Activated T-cell treated with anti-CD3 and anti-CD28 coated beads, Interleukin-2, amount 50 U/mL, for 1 hour (primary cell): ENCODE measurements around the gene CCDC85A.
"Not testable (repeated sequence)": the region's sequence is repeated elsewhere in the genome, so short reads cannot be mapped to it uniquely, and the experiment has no call there.

Experiments used
- DNase-seq: peaks from one replicate; pipeline ENCODE4 v3.0.0-alpha.2; 2020

The CCDC85A gene

DNA sequence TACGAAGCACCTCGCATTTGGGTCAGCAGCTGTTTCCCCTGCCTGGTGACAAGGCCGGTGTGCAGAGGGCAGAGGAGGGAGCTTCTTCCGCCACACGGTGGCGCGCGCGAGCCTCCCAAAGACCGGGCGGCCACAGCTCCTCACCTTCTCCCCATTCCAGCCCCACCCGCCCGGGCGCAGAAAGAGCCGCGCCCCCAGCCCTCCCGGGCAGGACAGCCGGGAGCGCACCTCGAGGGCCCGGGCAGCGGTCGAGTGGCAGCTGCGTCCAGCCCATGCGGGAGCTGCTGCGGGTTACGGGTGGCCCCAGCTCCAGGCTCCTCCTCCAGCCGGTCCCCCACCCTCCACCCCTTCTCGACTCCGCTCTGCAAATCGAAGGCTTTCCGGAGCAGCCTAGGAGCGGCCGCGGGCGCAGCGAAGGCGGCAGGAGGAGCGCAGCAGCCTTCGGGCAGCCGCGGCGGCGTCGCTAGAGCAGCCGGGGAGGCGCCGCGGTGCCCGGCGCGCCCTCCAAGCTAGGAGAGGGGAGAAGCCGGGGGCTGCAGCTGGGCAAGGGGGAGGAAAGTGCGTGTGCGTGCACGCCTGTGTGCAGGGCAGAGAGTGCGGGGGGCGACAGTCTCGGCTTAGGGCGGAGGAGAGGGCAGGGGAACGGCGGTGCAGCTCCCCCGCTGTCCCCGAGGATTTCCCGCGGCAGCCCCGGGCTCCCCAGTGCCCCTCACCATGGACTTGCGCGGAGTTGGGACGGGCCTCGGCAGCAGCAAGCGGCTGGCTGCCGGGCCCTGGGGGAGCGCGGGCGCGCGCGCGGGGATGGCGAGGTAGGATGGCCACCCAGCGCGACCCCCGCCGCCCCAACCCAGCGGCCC is at the start of gene CCDC85A:
Gene CCDC85A, plus strand, starts transcription at position 348 of the 857 bp plus-strand sequence. CDS start 635 bp downstream, outside the sequence.
- peak; percentile 51 for DNase-seq

DNA sequence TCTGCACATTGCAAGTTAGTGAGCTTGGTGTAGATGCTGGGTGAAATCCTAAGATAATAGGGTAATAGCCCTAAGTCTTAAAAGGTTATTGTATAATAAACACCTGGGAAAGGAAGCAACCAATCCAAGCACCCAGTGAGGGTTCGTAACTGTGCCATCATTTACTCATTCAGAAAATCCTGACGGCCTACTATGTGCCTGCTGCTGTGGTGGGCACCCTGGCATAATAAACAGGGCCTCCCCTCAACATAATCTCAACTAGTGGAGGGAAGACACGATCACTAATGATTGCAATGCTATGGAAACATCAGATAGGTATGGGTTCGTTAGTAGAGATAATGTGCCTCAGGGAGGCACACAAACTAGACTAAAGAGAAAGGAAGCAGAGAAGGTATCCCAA is 48.9 kb upstream of the CCDC85A start:
- DNase-seq, result no peak

DNA sequence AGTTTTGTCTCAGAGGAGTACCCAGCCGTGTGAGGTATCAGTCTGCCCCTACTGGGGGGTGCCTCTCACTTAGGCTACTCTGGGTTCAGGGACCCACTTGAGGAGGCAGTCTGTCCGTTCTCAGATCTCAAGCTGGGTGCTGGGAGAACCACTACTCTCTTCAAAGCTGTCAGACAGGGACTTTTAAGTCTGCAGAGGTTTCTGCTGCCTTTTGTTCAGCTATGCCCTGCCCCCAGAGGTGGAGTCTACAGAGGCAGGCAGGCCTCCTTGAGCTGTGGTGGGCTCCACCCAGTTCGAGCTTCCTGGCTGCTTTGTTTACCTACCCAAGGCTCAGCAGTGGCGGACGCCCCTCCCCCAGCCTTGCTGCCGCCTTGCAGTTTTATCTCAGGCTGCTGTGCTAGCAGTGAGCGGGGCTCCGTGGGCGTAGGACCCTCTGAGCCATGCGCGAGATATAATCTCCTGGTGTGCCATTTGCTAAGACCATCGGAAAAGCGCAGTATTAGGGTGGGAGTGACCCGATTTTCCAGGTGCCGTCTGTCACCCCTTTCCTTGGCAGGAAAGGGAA is 41.2 kb upstream of the CCDC85A start:
- not testable (repeated sequence) for DNase-seq

DNA sequence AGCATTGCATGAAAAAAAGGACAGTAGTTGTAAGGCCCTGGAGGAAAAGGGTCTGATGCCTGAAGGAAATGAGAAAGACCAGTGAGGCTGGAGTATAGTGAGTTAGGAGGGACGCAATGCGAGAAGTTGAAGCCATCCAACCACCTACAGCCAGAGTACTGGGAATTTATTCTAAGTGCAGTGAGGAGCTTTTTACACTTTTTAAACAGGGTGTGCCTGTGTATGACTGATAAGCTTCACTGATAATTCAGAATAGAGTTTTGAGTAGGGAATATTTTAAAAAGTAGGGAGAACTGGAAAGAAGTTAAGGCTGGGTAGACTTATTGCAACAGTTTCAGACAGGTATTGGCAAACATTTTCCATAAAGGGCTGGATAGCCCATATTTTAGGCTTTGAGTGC is 35.9 kb upstream of the CCDC85A start:
- DNase-seq, result no peak

DNA sequence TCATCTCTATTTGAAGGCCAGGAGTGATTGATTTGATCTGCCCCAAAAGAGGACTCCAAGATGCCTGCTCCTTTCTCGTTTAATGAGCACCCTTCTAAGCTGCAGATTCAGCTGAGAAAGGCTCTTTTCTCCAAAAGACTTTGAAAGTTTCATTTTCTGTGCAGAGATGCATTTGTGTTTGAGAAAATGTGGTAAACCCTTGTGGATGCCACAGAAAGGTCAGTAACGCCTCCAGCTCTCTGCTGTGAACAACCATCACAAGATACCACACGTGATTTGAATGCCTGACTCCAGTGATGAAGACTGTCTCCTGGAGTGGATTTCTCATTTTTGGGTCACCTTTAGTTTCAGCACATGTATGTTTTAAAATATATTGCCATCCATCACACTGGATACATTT is 35.0 kb upstream of the CCDC85A start:
- no peak for DNase-seq

DNA sequence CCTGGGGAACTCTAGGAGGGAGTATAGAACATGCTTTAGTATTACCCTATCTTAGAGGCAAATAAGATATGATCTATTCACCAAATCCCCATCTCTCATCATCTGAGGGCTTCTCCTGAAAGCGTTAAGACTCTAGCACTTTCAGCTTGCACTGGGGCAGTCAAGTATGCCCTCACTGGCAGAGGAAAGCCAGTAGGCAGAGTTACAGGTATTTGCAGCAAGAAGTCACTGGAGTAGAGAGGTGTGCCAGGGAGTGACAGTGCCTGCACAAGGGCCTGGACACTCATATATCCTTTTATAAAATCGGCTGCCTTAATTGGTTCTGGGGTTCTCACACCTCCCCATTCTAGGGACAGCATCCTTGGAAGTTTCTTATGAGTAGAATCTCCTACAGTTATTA is 31.9 kb upstream of the CCDC85A start:
- no peak for DNase-seq

DNA sequence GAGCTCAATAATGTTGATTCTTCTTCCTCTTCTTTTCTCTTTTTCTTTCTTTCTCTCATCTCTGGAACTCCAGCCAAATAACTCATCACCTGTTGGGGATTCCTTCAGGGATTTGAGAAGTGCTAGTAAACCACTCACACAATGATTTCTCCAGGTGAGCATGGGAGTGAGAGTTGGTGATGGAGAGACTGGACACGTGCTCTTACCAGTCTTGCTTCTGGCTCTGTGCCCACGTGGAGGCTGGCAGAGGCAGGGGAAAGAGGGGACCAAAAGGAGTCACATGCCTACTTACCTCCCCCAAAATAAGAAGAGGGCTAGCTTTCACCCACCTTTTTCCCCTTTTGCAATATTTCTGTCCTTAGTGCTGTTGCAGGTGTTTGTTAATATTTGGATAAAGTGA is 28.6 kb upstream of the CCDC85A start:
- DNase-seq, result no peak

DNA sequence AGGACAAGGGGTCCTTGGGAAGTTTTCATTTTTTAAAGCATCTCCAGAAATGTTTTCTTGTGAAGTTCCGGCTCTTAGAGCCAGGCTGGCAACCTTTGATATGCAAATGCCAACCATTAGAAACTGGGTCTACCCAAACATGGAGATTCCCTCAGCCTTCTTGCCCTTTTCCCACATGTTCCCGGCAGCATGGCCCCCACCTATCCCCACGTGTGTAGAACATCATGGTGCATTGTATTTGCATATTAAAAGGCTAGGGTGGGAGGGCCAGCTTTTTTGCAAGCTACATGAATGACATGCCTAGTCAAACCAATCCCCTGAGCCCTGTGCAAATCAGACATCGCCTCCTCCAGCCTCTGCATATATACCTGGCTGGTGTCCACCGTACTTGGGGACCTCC is 23.9 kb upstream of the CCDC85A start:
- DNase-seq, result not testable (repeated sequence)

DNA sequence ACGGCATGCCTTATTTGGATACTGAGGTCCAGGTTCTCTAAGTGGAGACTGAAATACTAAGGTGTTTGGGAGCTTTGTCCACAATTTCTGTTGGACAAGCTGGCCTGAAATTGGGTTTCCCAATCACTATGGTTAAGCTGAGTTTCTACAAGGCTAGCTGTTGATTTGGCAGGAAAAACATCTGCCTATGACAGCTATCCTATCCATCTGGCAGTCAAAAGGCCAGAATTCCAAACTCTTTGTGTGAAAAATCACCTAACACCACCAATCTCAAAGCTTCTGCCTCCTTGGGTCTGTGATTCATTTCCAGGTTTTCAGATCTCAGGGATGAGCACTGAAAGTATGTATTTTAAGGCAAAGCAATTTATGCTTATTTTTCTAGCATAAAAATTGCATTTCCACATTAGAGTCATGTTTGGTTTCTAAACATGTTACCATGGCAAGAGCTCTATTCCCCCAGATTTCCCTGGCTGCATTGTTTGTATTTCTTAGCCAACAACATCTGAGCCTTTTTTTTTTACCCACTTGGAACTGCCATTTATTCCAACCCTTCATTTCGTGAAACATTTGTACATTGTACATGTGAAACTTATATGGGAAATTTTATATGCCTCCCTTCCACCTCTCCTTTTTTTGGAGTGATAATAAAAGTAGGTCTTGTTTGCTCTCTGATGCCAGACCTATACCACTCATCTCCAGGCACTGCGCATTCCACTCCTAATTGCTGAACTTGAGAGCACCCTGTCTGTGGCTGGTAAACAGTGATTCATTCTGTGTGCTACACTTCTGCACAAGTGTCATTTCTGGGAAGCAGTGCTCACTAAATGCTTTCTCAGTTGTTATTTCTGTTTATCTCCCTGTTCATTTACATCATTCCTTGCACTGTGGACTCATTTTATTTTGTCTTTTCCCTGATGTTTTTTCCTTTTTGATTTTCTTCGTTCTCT is 15.9 kb upstream of the CCDC85A start:
- DNase-seq, result no peak

DNA sequence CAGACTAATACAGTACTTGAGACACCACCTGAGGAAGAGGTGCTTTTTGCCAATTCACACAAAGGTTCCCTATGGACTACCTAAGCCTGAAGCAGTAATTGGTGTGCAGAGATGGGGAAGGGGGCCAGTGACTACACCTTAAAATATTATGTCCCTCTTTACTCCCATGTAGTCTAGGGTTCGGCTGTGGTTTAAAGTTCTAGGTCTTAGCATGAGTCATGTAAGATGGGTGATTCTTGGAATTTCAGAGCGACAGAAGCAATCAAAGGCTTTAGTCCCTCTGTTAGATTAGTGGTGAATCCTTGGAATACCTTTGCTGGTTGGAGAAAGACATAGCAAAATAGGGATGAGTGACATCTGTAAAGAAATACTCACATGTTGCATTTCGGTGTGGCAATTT is 14.3 kb upstream of the CCDC85A start:
- no peak for DNase-seq

DNA sequence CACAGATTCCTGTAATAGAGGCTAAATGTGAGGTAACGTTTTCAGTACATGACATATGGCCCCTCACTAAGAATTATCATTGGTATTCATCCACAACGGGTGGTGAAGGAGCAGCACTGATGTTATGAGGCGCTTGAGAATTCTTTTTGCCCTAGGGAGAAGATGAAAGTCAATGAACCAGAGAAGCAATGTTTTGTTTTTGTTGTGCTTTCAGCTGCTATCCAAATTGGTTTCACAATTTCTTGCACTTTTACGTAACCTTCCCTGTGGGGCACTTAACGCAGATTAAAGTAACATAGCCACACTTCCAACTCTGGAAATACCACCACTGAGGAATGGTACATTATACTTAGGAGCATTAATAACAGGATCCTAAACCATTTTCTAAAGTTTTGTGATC is 13.3 kb upstream of the CCDC85A start:
- no peak for DNase-seq

DNA sequence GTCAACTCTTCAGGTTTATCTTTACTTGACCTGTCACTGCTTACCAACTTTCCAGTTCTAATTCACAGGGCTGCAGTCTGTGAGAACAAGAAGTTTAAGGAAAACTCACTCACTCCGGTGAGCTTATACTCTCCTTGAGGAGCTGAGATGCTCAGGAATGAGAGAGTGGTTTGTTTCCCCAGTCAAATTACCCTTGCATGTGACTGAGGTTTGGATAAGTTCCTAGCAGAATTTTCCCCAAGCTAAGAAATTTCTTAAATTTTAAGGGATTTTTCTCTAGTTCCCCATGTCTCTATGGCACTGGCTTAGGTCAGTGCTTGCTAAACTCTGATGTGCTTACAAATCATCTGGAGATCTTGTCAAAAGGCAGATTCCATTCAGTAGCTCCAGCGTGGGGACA is 12.8 kb upstream of the CCDC85A start:
- DNase-seq, result no peak

DNA sequence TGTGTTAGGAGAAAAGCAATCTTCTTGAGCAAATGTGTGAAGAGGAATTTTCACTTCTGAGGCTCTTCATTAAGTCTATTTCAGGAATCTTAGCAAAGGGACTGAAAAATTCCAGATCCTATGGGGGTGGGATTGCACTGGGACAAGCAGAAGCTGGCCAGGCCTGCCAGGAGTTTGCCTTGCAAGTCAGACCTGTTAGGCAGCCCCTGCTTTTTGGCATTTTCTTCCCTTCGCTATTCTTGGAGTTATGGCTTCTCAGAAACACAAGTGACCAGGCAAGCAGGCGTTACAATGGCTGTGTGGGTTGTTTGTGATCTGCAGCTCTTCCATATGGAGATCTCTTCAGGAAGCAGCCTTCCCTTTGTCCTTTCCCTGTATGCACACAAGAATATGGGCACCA is 8.0 kb upstream of the CCDC85A start:
- DNase-seq, result no peak

DNA sequence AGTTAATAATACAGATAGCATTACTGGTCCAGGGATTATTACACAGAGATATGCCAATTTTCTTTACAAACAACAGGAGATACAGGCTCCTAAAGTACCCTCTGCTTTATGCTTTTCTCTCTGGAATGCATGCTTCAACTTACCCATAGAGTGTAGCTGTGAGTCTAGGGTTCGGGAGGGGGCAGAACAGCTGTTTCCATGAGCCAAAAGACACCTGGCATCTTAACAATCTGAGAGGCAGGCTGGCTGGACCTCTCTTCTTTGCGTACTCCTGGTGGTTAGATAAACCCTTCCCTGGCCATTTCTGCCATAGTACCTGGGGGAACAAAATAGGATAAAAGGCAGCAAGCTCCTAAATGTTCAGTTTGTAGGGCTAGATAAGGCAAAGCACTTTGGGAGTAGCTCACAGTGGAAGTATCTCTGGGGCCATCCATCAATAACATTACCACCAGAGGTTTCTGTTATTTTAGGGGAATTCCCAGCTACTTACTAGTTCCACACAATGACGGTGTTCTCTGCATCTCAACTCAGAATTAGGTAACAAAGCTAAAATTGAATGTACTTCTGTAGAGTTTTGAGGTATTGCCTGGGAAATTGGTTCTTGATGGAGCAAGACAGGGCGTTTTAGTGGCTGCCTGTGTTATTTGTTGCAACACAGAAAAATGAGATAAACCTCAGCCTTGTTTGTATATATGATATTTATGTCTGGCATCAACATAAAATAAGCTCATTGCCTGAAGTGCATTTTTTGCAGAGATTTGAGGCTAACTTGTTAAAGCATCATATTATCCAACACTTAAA is 6.2 kb upstream of the CCDC85A start:
- DNase-seq, result no peak

DNA sequence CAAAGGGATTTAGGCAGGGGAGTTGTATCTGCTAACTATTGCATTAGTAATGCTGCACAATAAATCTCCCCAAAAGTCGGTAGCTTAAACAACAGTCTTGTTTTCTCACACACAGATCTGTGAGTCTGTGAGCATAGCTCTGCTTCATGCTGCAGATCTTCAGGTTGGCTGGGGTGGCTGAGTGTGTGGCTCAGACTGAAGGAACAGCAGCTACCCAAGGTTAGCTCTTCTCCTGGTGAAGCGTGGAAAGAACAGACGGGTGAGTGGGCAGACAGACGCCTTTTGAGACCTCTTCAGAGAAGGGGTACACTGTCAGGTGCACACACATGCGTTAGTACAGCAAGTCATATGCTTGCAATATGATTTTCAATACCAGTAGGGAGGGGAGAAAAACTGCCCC is 3.9 kb upstream of the CCDC85A start:
- no peak for DNase-seq

DNA sequence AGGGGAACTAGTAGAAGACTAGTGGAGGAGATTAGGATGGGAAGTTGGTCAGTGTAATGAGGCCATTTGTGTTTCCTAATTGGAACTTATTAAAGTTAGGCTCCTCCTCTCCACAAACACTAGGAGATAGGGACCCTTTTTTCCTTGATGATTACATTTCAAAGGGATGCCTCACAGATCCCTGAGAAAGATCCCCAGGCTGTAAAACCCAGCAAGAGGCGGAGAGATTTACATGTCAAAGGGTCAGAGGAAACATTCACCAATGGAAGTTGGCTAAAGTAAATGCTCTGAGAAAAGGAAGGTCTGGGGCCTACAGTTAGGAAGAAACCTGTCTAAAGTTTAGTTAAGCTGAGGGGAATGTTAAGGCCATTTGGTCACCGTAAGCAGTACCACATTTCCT is 1.4 kb upstream of the CCDC85A start:
- DNase-seq, result no peak

DNA sequence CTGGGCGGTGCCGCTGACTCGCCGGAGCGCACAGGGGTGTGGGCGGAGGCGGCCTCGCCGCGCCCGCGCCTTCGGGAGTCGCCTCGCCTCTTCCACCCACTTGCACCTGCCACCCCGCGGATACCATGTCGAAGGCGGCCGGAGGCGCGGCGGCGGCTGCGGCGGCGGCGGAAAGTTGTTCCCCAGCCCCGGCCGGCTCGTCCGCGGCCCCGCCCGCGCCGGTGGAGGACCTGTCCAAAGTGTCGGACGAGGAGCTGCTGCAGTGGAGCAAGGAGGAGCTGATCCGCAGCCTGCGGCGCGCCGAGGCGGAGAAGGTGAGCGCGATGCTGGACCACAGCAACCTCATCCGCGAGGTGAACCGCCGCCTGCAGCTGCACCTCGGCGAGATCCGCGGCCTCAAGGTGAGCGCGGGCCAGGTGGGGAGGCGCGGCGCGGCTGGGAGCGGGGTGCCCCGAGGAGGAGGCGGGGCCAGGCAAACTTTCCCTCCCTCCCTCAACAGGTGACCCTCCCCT is 766 bp downstream of the CCDC85A start:
- no peak for DNase-seq

DNA sequence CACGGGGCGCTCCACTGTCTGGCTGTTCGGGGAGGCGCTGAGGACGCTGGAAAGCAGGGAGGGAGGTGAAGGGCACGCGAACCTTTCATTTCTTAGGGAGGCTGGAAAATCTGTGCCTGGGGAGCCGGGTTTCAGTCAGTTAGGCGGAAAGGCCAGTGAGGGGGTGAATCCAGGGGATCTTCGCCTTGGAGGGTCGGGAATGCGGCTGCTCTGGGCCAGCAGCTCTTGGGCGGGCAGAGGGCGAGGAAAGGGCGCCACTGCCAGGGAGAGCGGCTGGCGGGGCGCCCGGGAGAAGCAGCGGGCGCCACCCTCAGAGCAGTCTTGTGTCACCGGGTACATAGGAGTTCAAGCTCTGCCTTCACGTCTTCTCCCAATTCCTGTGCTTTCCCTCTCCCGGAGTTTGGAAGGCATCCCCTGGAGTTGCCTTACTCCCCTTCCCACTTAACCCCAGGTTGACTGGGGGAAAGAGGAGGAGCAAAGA is 1.4 kb downstream of the CCDC85A start:
- no peak for DNase-seq

DNA sequence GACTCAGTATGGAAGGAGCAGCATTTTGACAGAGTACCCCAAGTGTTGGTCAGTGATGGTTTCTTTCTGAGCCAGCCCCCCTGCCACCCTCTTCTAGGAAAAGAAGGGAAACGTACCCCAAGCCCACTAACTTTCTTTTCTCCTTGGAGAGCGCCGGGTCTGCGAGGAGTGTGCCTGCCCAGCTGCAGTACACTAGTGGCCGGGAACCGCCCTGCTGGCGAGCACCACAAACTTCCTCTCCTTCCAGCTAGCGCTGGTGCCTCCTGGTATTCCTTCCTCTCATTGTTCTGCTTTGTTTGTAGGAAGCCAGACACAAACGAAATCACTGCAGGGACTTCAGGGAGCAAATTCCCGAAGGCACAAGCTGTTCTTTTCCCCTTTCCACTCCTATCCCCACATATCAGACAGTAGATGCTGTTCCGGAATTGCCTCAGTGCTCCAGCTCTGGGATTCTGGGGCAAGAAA is 1.8 kb downstream of the CCDC85A start:
- DNase-seq, result no peak

DNA sequence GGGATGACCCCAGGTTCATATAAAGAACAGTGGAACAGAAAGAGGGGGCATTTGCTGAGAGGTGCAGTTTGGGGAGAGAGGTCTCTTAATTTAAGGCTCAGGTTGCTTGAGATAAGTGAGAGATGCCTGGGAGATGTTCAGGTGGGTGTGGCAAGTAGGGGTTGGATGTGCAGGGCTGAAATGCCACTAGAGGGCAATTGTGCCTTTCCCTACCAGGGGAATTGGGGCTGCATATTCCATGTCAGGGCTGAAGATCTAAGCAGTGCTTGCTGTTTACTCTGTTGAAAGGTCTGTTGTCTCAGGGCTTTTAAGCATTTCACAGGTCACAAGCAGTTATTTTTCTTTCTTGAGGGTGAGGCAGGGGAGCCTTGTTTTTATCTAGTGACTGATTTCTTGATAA is 7.8 kb downstream of the CCDC85A start:
- DNase-seq, result no peak

DNA sequence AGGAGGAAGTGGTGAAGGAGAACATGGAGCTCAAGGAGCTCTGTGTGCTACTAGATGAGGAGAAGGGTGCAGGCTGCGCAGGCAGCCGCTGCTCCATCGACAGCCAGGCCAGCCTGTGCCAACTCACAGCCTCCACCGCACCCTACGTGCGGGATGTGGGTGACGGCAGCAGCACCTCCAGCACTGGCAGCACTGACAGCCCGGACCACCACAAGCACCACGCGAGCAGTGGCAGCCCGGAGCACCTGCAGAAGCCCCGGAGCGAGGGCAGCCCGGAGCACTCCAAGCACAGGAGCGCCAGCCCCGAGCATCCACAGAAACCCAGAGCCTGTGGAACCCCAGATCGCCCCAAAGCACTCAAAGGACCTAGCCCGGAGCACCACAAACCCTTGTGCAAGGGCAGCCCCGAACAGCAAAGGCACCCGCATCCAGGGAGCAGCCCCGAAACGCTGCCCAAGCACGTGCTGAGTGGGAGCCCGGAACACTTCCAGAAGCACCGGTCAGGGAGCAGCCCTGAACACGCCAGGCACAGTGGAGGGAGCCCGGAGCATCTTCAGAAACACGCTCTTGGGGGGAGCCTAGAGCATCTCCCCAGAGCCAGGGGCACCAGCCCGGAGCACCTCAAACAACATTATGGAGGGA is 9.0 kb downstream of the CCDC85A start:
- no peak for DNase-seq

DNA sequence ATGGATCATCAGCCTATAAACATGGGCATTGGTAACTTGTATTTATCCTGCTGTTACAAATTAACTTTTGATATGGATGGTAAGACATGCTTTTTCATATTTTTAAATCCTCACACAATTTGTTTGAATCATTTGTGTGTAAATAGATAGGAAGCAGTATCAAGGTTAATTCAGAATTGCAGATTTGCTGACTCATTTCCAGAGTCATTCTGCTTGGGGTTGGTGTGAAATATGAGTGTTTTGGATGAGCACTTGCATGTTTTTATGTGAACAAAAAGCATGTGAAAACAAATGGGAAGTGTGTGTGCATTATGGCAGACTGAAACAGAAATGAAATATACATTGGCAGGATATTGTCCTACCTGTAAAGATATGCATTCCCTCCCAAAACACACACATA is 11.8 kb downstream of the CCDC85A start:
- DNase-seq, result no peak
